Activated CD8-positive, alpha-beta memory T cell treated with anti-CD3 and anti-CD28 coated beads, Interleukin-2, amount 50 U/mL, for 1 hour (primary cell): ENCODE data around the gene LIN7A.

Experiments
- DNase-seq: peaks from one replicate; pipeline ENCODE4 v3.0.0-alpha.2; 2020; ENCODE audit errors: extremely low read depth

The LIN7A gene, protein sequence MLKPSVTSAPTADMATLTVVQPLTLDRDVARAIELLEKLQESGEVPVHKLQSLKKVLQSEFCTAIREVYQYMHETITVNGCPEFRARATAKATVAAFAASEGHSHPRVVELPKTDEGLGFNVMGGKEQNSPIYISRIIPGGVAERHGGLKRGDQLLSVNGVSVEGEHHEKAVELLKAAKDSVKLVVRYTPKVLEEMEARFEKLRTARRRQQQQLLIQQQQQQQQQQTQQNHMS

DNA sequence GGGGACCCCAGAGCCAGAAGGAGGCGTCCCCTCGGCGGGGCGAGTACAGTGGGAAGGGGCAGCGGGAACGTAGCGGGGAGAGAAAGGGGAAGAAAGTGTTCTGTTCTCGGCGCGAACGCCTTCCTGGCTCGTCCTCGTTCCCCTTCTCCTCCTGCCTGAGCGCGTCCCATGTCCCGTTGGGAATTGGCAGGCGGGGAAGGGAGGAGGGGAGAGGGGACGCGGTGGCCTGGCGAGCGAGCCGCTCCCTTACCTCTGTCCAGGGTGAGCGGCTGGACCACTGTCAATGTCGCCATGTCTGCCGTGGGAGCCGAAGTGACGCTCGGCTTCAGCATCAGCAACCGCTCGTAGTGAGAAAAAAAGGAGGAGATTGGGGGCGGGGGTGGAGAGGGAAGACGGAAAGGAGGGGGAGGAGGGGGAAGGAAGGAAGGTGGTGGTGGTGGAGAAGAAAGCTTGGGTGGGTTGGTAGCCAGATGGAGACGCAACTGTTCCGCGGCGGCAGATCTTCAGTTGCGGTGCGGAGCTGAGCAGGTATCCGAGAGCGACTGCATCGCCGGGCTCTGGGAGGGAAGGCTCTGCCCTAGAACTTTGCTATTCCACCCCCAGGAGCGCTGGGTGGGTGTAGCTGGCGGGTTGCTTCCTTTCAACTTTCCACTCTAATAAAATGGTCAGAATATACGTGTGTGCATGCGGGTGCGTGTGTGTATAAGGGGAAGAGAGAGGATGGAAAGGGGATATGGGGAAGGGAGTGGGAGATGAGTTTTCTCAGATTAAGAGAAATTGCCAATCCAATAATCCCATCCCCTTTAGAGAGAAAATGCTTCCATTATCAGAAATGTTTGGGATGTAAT lies at the start of gene LIN7A:
TSS of gene LIN7A (minus strand) at position 544 of the 848 bp plus-strand sequence. CDS start at position 332, 212 bp downstream.
- DNase-seq = no peak

DNA sequence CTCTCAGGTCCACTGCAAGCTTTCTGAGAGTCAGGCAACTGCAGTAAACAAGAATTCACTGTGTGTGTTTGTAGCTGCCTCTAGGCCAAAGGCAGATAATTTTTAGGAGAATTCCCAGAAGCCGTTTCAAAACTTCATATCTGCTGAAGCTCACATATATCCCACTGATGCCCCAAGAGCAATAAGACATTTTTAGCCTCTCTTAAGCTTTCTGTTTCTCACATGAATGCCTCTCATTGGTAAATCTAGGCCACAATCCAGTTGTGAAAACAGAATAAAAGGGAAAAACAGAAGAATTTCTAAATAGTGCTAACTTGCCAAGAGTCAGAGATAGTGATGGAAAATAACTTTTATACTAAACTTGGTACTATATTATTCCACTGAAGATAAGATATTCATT lies 48.5 kb upstream of the LIN7A start:
- no peak for DNase-seq

DNA sequence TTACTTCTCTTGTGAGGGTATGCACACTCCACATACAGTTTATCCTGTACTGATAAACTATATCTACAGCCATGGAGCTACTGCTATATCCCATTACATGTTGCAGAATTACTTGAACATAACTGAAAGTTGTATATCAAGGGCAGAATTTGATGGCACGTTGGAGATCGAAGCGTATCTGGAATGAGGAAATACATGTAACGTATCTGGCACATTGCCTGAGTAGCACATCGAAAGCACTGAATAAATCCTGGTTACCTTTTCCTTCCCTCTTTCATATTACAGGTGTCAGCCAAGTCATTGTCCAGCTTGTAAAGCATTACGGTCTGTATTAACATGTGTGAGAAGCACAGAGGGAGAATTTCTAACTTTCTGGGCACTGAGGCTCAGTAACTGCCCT lies 42.1 kb upstream of the LIN7A start:
- no peak for DNase-seq

DNA sequence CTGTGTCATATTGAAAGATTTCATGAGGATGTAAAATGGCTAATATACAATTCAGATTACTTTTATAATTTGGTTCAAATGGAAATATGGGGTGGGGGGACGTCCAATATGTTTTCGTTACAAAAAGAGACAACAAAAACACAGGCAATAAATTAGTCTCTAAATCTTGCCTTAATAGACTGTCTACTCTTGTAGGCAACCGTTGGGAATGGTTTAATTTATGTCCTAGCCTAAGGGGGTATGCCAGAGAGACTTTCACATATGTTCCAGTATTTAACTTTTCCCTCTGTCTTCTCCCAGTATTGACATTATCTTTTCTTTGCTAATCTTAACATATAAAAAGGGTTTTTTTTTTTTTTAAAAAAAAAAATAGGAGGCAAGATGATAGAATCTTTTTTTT lies 41.5 kb upstream of the LIN7A start:
- DNase-seq = no peak

DNA sequence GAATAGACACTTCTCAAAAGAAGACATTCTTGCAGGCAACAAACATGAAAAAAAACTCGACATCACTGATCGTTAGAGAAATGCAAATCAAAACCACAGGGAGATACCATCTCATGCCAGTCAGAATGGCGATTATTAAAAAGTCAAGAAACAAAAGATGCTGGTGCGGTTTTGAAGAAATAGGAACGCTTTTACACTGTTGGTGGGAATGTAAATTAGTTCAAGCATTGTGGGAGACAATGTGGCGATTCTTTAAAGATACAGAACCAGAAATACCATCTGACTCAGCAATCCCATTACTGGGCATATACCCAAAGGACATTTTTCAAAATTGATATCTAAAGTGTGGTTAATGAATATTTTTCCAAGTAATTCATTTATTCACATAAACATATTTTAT lies 39.6 kb upstream of the LIN7A start:
- DNase-seq = no peak

DNA sequence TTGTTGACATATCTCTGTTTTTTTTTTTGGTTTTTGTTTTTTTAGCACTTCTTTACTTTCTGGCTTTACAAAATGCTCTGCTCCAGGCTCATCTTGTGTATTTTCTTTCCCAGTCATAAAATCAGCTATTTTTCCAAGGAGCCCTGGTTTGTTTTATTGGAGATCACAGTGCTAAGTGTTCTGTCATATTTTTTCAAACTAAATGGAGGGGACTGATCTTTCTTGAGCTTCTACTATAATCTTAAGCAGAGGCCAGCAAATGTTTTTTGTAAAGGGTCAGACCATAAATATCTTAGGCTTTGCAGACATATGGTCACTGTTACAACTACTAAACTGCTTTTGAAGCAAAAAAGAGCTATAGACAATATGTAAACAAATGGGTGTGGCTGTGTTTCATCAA lies 30.6 kb upstream of the LIN7A start:
- no peak for DNase-seq

DNA sequence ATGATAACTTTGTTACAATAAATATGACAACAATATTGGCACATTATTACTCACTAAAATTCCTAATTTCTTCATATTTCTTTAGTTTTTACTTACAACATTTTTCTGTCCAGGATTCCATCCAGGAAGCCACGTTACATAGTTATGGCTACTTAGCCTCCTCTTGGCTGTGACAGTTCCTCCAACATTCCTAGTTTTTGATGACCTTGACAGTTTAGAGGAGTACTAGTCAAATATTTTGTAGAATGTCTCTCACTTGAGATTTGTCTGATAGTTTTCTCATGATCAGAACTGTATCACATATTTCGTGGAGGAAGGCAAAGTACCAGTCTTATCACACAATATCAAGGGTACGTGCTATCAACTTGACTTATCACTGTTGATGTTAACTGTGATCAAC lies 29.8 kb upstream of the LIN7A start:
- no peak for DNase-seq

DNA sequence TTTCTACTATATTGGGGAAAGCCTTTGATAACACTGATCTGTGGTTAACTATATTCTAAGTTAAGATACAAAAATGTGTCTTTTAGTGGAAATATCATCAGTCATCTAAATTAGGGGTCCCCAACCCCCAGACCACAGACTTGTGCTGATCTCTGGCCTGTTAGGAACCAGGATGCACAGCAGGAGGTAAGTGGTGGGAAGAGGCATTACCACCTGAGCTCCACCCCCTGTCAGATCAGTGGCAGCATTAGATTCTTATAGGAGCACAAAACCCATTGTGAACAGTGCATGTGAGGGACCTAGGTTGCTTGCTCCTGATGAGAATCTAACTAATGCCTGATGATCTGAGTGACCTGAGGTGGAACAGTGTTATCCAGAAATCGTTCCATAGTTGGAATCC lies 28.3 kb upstream of the LIN7A start:
- DNase-seq = no peak

DNA sequence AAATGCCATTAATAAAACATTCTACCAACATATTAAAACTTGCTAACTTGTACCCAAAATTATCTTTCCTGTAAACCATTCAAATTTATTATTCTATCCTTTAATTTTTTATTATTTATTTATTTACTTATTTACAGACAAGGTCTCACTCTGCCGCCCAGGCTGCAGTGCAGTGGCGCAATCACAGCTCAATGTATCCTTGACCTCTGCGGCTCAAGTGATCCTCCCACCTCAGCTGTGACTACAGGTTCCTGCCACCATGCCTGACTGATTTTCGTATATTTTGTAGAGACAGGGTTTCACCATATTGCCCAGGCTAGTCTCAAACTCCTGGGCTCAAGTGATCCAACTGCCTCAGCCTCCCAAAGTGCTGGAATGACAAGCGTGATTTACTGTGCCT lies 20.4 kb upstream of the LIN7A start:
- DNase-seq = no peak

DNA sequence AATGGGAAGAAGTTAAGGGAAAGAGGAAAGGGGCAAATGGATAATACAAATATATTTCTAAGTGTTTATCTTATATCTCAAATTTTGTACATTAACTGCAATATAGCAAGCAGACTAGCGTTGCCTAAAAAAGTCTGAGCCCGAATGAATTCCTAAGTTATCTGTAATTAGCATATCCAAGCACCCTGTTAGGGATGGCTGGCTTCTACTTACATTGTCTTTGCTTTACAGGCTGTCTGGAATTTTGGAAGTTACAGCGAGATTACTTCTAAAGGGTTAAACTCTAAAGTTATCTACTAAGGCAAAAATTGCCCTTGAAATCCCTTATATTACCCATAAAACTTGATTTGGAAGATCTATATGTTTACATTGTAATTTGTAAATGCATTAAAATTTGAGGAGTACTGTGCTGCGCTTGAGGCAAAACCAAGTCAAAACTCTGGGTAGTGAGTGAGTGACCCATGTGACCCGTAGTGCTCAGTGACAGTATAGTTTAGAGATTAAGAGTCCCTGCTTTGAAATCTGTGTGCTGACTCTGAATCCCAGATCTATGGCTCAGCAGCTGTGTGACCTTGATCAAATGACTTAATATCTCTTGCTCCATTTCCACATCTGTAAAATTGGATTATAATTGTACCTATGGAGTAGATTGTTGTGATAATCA lies 17.3 kb upstream of the LIN7A start:
- no peak for DNase-seq

DNA sequence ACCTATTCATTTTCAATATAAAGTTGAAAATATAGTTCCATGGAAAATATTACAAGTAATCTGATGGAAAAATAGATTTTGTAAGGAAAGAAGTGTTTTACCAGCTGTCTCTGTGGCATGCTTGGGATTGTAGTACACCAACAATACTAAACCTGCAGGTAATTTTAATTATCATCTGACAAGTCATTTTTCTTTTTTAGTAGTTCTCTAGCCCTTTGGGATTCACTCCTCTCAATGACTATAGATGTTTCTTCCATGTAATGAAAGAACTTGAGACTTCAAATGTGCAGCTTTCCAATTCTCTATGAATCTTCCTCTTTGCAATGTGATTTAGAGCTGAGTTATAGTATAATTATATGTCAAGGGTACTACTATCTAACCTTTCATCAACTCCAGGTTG lies 14.7 kb upstream of the LIN7A start:
- no peak for DNase-seq

DNA sequence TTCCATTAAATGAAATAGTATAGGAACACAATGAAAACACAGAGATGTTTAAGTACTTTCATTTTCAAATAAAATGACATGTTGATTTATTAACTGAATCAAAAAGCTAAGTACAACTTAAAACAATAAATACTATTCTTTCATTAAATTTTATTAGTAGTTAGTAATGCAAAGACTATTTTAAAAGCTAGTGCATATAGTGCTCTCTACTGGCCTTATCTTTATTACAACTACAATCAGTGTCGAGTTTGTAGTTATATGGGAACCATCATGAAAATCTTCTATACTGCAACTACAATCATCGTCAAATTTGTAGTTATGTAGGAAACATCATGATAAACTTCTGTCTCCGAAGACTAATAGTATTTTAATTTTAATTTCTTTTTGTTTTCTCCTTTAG lies 8.9 kb upstream of the LIN7A start:
- no peak for DNase-seq

DNA sequence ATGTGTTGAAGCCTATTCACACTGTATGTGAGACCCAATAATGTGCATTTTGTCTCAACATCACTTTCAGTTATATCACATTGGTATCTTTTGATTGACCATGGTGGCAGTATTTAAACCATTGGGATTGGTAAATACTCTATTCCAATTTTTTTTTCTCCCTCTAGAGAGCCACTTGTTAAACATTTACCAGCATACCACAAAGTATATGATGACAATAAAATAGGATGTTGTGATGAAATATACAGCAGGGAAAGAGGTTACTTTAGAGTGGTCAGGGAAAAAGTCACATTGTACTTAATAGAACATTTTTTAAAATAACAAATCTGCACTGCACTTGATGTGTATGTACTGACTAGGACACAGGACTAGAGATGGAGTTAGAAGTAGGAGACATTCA lies 5.6 kb upstream of the LIN7A start:
- DNase-seq = no peak

DNA sequence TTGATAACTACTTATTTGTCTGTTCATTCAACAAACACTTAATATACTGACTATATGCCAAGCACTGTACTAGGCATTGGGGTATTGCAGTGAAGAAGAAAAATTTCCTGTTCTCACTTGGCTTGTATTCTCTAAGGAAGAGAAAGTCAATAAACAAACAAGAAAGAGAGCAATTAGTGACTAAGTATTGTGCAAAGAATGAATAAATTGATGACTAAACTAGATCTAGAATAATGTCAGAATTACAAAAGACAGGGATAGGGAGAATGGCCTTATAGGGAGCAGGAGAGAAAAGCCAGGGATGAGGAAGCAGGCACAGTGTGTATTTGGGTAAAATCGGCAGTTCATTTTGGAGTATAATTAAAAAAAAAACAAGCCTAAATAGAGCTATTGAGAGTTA lies 4.2 kb upstream of the LIN7A start:
- DNase-seq = no peak

DNA sequence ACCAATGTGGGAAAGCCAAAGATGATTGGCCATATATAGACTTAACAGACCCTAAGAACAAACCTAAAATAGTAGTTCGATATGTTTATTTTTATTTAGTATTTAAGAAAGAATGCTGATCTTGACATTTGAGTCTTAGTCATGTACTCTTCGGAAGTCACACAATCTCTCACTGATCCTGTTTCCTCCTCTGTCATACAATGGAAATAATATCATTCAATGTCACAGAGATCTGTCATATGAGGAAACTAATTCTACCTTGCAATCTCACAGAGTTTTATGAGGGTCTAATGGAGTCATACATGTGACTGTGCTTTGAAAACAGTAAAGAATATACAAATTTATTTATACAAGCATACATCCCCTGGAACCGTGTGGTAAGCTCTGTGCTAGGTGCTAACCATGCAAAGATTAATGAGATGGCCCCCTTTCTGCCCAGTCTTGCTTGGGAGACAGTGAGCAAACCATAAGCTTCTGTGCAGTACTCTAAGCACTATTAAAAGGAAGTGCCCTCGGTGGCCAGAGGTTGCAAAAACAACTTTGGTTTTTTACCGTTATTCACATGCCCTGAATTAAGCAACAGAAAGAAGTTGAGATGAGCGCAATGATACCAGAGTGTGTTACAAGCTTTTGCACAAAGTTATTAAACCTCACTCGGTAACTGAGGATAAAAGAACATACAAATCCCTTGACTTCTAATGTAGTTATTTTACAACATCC lies 1.7 kb upstream of the LIN7A start:
- no peak for DNase-seq

DNA sequence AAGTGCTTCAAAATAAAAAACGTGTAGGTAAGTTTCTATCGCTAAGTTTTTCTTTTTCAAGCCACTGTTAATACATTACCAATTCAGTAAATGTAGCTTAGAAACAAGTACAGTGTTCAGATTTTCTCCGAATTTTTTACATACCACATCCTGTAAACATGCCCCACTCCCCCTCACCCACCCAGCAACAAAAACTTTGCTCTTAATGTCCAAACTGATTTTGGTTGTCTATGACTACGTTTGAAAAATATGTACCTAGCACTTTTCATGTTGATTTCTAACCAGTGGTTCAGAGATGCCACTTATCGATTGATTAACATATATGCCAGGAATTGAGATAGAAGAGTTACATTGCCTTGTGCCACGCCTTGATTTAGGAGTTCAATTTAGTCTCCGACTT lies 663 bp upstream of the LIN7A start:
- DNase-seq = no peak

DNA sequence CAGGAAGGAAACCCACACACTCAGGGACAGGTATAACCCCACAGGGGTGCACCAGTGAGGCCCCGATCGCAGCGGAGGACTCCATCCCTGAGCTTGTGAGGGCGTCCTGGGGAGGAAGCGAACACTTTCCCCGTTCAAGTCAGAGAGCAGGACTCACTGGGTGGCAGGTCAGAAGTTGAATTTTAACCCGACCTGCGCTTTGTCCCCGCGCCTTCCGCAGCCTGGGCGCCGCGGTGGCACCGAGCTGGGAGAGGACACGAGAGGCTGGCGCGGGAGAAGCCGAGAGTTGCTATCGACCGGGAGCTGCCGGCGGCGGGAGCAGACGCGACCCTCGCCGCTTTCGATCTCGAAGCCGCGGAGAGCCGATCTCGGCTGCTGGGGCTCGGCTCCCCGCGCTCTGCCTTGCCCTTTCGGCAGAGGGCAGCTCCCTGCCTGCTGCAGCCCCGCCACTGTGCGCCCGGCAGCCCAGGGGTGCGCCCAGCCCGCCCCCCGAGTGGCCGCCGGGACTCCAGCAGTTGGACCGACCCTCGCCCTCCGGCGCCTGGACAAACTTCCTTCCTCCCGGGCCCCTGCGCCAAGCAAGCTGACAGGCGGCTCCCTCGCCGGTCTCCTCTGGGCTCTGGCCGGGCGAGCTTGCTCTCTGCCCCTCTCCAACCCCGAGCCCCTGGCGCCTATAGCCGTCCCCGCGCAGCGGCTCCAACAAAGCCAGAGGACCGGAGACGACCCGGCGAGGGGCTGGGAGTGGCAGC lies 918 bp downstream of the LIN7A start:
- DNase-seq = no peak

DNA sequence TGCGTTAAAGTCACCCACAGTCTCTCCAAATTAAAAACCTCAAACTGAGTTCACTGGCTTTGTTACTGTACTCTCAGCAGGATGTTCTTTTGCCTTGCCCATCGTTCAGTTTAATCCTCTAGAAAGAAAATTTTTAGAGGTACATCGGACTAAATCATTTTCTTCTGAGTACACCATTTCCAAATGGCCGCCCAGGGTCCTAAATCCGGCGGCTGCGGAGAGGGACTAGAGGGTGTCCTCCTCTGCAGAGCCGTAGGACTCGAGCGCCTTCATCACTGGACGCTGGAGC lies 1.4 kb downstream of the LIN7A start:
- DNase-seq = no peak

DNA sequence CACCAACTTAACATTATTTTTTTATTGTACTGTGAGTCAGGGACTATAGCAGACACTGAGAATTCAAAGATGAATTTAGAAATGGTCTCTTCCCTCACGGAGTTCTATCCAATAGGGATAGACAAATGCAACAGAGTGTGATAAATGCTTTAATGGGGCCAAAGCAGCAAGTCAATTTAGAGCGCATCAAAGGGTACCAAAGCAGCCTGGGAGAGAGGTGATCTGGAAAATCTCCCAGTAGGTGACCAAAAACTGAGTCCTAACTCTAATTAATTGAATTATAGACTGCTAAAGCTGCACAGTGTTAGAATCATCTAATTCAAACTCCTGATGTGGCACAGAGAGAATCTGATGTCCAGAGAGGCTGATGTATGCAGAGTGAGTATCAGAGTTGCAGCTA lies 2.6 kb downstream of the LIN7A start:
- DNase-seq = no peak

DNA sequence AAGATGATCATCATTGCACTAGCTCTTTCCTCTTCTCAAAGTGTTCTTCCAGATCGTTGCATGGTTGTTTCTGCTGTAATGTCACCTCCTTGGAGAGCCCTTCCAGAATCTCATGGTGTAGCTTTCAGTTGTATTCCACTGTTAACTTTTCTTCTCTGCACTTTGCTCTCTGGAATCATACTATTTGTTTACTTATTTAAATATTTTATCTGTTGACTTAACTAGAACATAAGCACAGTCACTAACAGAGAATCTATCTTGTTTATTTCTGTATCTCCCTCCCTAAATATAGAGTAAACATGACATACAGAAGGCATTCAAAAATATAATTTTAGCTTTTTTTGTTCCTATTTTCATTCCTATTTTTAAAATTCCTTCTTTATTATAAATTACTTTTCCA lies 11.8 kb downstream of the LIN7A start:
- no peak for DNase-seq

DNA sequence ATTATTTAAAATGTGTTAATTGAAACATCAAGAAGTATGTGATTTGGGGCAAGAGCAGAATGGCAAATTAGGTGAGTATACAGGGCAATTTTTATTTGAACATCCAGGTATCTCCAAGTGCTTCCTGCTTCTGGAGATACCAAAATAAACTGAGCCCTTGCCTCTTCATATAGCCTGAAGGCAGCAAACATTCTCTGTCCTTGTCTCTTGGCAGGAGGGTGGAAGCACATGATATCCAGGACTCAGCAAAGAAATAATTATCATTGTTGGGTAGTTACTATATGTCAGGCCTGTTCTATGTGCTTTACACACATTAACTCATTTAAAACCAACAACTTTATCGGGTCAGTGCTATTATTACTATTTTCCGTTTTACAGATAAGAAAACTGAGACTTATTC lies 12.5 kb downstream of the LIN7A start:
- DNase-seq = no peak

DNA sequence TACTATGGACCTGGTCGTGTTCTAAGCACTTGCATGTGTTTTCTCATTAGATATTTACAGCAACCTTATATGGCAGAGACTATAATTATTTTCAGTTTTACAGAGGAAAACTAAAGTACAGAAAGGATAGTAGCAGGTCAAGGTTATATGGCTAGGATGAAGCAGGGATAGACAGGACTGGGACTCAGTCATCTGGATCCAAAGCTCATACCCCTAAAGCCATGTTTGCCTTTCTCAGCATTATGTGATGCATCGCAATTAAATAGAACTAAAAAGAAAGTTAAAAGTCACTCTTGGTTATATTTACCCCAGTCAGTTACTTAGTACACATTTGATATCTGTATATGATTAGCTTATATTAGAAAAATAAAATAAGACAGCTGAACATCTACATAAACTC lies 13.3 kb downstream of the LIN7A start:
- no peak for DNase-seq
